Thymus (tissue), 11 donors: Measurements from ENCODE around the gene RSPH1. TPM values are rescaled to one million over a fixed set of nuclear protein-coding genes. Genes with fewer than 3 reads are reported as not detected.

Source experiments
- DNase-seq, 9 donors: peaks; one replicate each; pipeline ENCODE4 v3.0.0-alpha.2; 2013; ENCODE audit warnings: low spot score in 9 of 9, low read depth in 6 of 9, missing footprints in 1 of 9
- H3K27ac ChIP-seq, 2 donors: one replicate each; pipeline ENCODE4 v1.5.1; 2013; ENCODE audit warnings: control low read depth in 1 of 2, low read depth in 1 of 2, low read length in 1 of 2, mild to moderate bottlenecking in 1 of 2, moderate library complexity in 1 of 2
- H3K27me3 ChIP-seq, 2 donors: one replicate each; pipeline ENCODE4 v1.5.1; 2013; ENCODE audit warnings: low read length in 1 of 2; ENCODE audit not compliant: control insufficient read depth in 2 of 2, insufficient read depth in 1 of 2
- H3K36me3 ChIP-seq, 2 donors: one replicate each; pipeline ENCODE4 v1.5.1; 2013; ENCODE audit warnings: low read length in 1 of 2, mild to moderate bottlenecking in 1 of 2, moderate library complexity in 1 of 2; ENCODE audit not compliant: control insufficient read depth in 2 of 2, insufficient read depth in 2 of 2
- H3K4me1 ChIP-seq, 2 donors: one replicate each; pipeline ENCODE4 v1.5.1; 2013; ENCODE audit warnings: low read length in 2 of 2; ENCODE audit not compliant: control insufficient read depth in 2 of 2, insufficient read depth in 2 of 2
- H3K4me3 ChIP-seq, 2 donors: one replicate each; pipeline ENCODE4 v1.5.1; 2013; ENCODE audit warnings: low read length in 2 of 2, control low read depth in 1 of 2, mild to moderate bottlenecking in 1 of 2
- H3K9me3 ChIP-seq, 2 donors: one replicate each; pipeline ENCODE4 v1.5.1; 2013; ENCODE audit warnings: low read length in 1 of 2, mild to moderate bottlenecking in 1 of 2; ENCODE audit not compliant: control insufficient read depth in 2 of 2, insufficient read depth in 1 of 2
- WGBS: extraction: QIAGEN DNeasy Blood & Tissue Kit; methylation state at CpG from one replicate; pipeline ENCODE4 v1.1.7; 2013; 5-methylcytosine and 5-hydroxymethylcytosine counted together
- polyA plus RNA-seq: library from polyadenylated mRNA; stranded (reverse); fragments of 200-250 nt; gene quantifications from one replicate; pipeline ENCODE4 v1.2.3, GENCODE V29; 2013
- total RNA-seq: library from RNA; stranded (reverse); fragments of 120-200 nt; gene quantifications from one replicate; pipeline ENCODE4 v1.2.4, GENCODE V29; 2013
- donor health status: healthy.

The RSPH1 gene
- total and polyA plus RNA-seq, 2 donors = 0.38 to 2.4 TPM

GRCh38 chr21:42435833-42436232 is 60.2 kb downstream of the RSPH1 start:
- Histone ChIP-seq H3K36me3 (peaks cover 84 to 92% of the 10 kb centered on the region in 2 donors), H3K4me3 (no peak overlapping the region), H3K9me3 (peaks cover 7 to 29% of the 10 kb centered on the region in 2 donors), H3K27me3 (no peaks in the 10 kb centered on the region), H3K4me1 (peaks cover 0 to 10% of the 10 kb centered on the region in 2 donors), H3K27ac (no peak overlapping the region)
- no peak for DNase-seq

GRCh38 chr21:42435401-42435800 is 60.6 kb downstream of the RSPH1 start:
- no peaks in the 10 kb centered on the region for H3K27me3 ChIP-seq
- peaks cover 0 to 10% of the 10 kb centered on the region in 2 donors for H3K4me1 ChIP-seq
- DNase-seq = no peak
- peaks cover 88 to 93% of the 10 kb centered on the region in 2 donors for H3K36me3 ChIP-seq
- no peak overlapping the region for H3K27ac ChIP-seq
- H3K9me3 ChIP-seq = peaks cover 7 to 33% of the 10 kb centered on the region in 2 donors
- WGBS = 82% methylated on average over 4 of the region's 4 CpGs
- H3K4me3 ChIP-seq = no peak overlapping the region

GRCh38 chr21:42434884-42435283 is 61.1 kb downstream of the RSPH1 start:
- no peak overlapping the region for H3K27ac ChIP-seq
- H3K9me3 ChIP-seq = peaks cover 7 to 30% of the 10 kb centered on the region in 2 donors
- H3K27me3 ChIP-seq = no peaks in the 10 kb centered on the region
- WGBS = 88% methylated on average over 3 of the region's 3 CpGs
- peaks cover 0 to 10% of the 10 kb centered on the region in 2 donors for H3K4me1 ChIP-seq
- H3K4me3 ChIP-seq = no peak overlapping the region
- peaks cover 89 to 93% of the 10 kb centered on the region in 2 donors for H3K36me3 ChIP-seq
- DNase-seq = no peak

- Histone ChIP-seq H3K9me3 (peaks cover 7 to 26% of the 10 kb centered on the region in 2 donors), H3K36me3 (peaks cover 89 to 93% of the 10 kb centered on the region in 2 donors), H3K4me1 (peaks cover 0 to 10% of the 10 kb centered on the region in 2 donors), H3K27me3 (no peaks in the 10 kb centered on the region), H3K4me3 (no peak overlapping the region), H3K27ac (no peak overlapping the region)
- DNase-seq = no peak
- WGBS = 89% methylated on average over 10 of the region's 10 CpGs
Observed at GRCh38 chr21:42433946-42434551, 62.0 kb downstream of the RSPH1 start.

GRCh38 chr21:42432695-42433094 is 63.3 kb downstream of the RSPH1 start:
- Histone ChIP-seq H3K4me1 (peaks cover 0 to 10% of the 10 kb centered on the region in 2 donors), H3K4me3 (no peak overlapping the region), H3K36me3 (peaks cover 87 to 93% of the 10 kb centered on the region in 2 donors), H3K9me3 (peaks cover 7 to 26% of the 10 kb centered on the region in 2 donors), H3K27ac (no peak overlapping the region), H3K27me3 (no peaks in the 10 kb centered on the region)
- 52% methylated on average over 1 of the region's 1 CpG for WGBS
- DNase-seq = no peak

- WGBS = 95% methylated on average over 7 of the region's 7 CpGs
- peaks cover 87 to 93% of the 10 kb centered on the region in 2 donors for H3K36me3 ChIP-seq
- H3K4me1 ChIP-seq = peaks cover 7 to 22% of the 10 kb centered on the region in 2 donors
- peaks cover 4 to 22% of the 10 kb centered on the region in 2 donors for H3K9me3 ChIP-seq
- H3K27me3 ChIP-seq = no peaks in the 10 kb centered on the region
- H3K4me3 ChIP-seq = no peak overlapping the region
- no peak overlapping the region for H3K27ac ChIP-seq
- no peak for DNase-seq
Observed at GRCh38 chr21:42431196-42431595, 64.8 kb downstream of the RSPH1 start.

- 97% methylated on average over 6 of the region's 6 CpGs for WGBS
- DNase-seq = no peak
- Histone ChIP-seq H3K27me3 (no peaks in the 10 kb centered on the region), H3K4me3 (no peak overlapping the region), H3K4me1 (peaks cover 14 to 29% of the 10 kb centered on the region in 2 donors), H3K36me3 (peaks cover 85 to 94% of the 10 kb centered on the region in 2 donors), H3K27ac (no peak overlapping the region), H3K9me3 (peaks cover 4 to 22% of the 10 kb centered on the region in 2 donors)
Observed at GRCh38 chr21:42430521-42430920, 65.5 kb downstream of the RSPH1 start.

- Histone ChIP-seq H3K27ac (no peak overlapping the region), H3K36me3 (peaks cover 80 to 88% of the 10 kb centered on the region in 2 donors), H3K4me3 (no peak overlapping the region), H3K27me3 (no peaks in the 10 kb centered on the region), H3K9me3 (peaks cover 4 to 22% of the 10 kb centered on the region in 2 donors), H3K4me1 (peaks cover 19 to 34% of the 10 kb centered on the region in 2 donors)
- WGBS = 84% methylated on average over 9 of the region's 9 CpGs
- no peak for DNase-seq
Observed at GRCh38 chr21:42429856-42430255, 66.2 kb downstream of the RSPH1 start.

GRCh38 chr21:42429021-42429420 is 67.0 kb downstream of the RSPH1 start:
- no peak overlapping the region for H3K27ac ChIP-seq
- DNase-seq = no peak
- H3K27me3 ChIP-seq = no peaks in the 10 kb centered on the region
- peaks cover 4 to 22% of the 10 kb centered on the region in 2 donors for H3K9me3 ChIP-seq
- no peak overlapping the region for H3K4me3 ChIP-seq
- 100% methylated on average over 1 of the region's 1 CpG for WGBS
- H3K4me1 ChIP-seq = peaks cover 27 to 37% of the 10 kb centered on the region in 2 donors
- peaks cover 74 to 88% of the 10 kb centered on the region in 2 donors for H3K36me3 ChIP-seq
